Ishikawa (cell line): ENCODE results near the gene C2CD3.

Experiments
- EGR1 ChIP-seq: IDR thresholded peaks from 2 replicates; pipeline ENCODE4 v1.6.1; 2012
- EP300 ChIP-seq: IDR thresholded peaks from 2 replicates; pipeline ENCODE4 v1.6.1; 2012; ENCODE audit warnings: borderline replicate concordance
- FOXM1 ChIP-seq: IDR thresholded peaks from 2 replicates; pipeline ENCODE4 v1.6.1; 2012; ENCODE audit warnings: low read depth, borderline replicate concordance

DNA sequence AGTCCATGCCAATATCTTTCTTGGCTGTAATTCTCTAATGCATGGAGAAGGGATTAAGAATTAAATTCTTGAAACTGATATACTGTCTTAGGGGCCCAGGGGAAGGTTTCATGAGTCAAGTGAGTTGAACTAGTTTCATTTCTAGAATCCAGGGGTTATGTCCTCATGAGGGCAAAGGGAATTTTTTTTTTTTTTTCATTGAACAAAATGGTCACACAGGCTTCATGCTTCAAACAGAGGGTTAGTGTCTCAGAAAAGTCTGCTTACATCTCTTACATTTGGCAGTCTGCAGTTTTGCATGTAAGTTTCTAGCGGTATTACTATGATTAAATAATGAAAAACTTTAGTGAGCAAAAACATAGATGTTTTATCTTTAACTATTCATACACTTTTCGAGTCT, 33.2 kb upstream of the C2CD3 start:
- TF ChIP-seq FOXM1 (no peak), EP300 (no peak), EGR1 (no peak)
